HEK293T (cell line): ENCODE measurements around the gene LCP2.

ENCODE experiments used
- CTCF ChIA-PET: fragments of 350-600 bp; formaldehyde crosslinking; extraction: SDS; loops from one replicate; lab custom pipeline; 2021; ENCODE audit warnings: antibody characterized with exemption, inconsistent platforms; lab: Yijun Ruan, JAX
- POLR2A ChIA-PET: fragments of 350-600 bp; formaldehyde crosslinking; extraction: SDS; loops from one replicate; lab custom pipeline; 2020; ENCODE audit warnings: antibody characterized with exemption, inconsistent platforms; lab: Yijun Ruan, JAX
- DNase-seq: peaks from one replicate; pipeline ENCODE4 v3.0.0; 2012; ENCODE audit warnings: mixed read lengths; ENCODE audit errors: extremely low spot score
- BHLHE40 ChIP-seq: fragments of 450-650 bp; IDR thresholded peaks from 2 replicates; pipeline ENCODE4 v1.6.1; 2016; ENCODE audit warnings: mild to moderate bottlenecking, moderate library complexity, borderline replicate concordance
- CTBP1 ChIP-seq: fragments of 450-650 bp; IDR thresholded peaks from 2 replicates; pipeline ENCODE4 v1.6.1; 2016; ENCODE audit warnings: borderline replicate concordance
- FOXA1 ChIP-seq: fragments of 450-650 bp; IDR thresholded peaks from 2 replicates; pipeline ENCODE4 v1.6.1; 2016; ENCODE audit warnings: mild to moderate bottlenecking
- FOXK2 ChIP-seq: fragments of 450-650 bp; IDR thresholded peaks from 2 replicates; pipeline ENCODE4 v1.6.1; 2016; ENCODE audit warnings: mild to moderate bottlenecking
- FOXM1 ChIP-seq: fragments of 450-650 bp; IDR thresholded peaks from 2 replicates; pipeline ENCODE4 v1.6.1; 2017; ENCODE audit warnings: mild to moderate bottlenecking, borderline replicate concordance
- HDGF ChIP-seq: fragments of 450-650 bp; IDR thresholded peaks from 2 replicates; pipeline ENCODE4 v1.6.1; 2017; ENCODE audit warnings: antibody characterized with exemption, borderline replicate concordance
- L3MBTL2 ChIP-seq: fragments of 450-650 bp; conservative IDR thresholded peaks from 2 replicates; pipeline ENCODE4 v1.6.1; 2016; ENCODE audit warnings: mild to moderate bottlenecking
- PKNOX1 ChIP-seq: fragments of 450-650 bp; IDR thresholded peaks from 2 replicates; pipeline ENCODE4 v1.6.1; 2016
- SP1 ChIP-seq: fragments of 450-650 bp; IDR thresholded peaks from 2 replicates; pipeline ENCODE4 v1.6.1; 2017
- SUZ12 ChIP-seq: fragments of 450-650 bp; IDR thresholded peaks from 2 replicates; pipeline ENCODE4 v1.6.1; 2016; ENCODE audit warnings: mild to moderate bottlenecking
- ZNF384 ChIP-seq: fragments of 450-650 bp; IDR thresholded peaks from 2 replicates; pipeline ENCODE4 v1.6.1; 2016

LCP2 gene

GRCh38 chr5:170201311-170201710 is 96.3 kb downstream of the LCP2 start:
- ChIA-PET CTCF (interaction anchor here (0.7 kb wide), 1 partner anchor 18 kb away, joined by 3 read pairs; no protein-coding TSS in a partner anchor), POLR2A (no interaction called here)
- TF ChIP-seq FOXM1 (no peak), SP1 (no peak), CTBP1 (no peak), L3MBTL2 (no peak), HDGF (no peak), PKNOX1 (no peak)
- no peak for DNase-seq

- POLR2A ChIA-PET, result no interaction called here
- CTCF ChIA-PET, result no interaction called here
- no peak for TF ChIP-seq FOXM1
- TF ChIP-seq ZNF384, result no peak
- no peak for TF ChIP-seq HDGF
- TF ChIP-seq SUZ12, result no peak
- no peak for TF ChIP-seq FOXK2
- TF ChIP-seq PKNOX1, result no peak
- TF ChIP-seq BHLHE40, result no peak
- TF ChIP-seq FOXA1, result no peak
- DNase-seq, result no peak
Measured at GRCh38 chr5:170200876-170201275, 96.7 kb downstream of the LCP2 start.
